H1 (cell line): Measurements from ENCODE around the gene DCLK1.

Source experiments
- EZH2 ChIP-seq: fragments of 200-600 bp; sonication (generic); IDR thresholded peaks from 2 replicates; pipeline ENCODE4 v1.7.1; 2012; ENCODE audit warnings: low read depth, mild to moderate bottlenecking, moderate library complexity, low read length, inconsistent platforms; ENCODE audit not compliant: severe bottlenecking
- POLR2A ChIP-seq, 2 experiments: IDR thresholded peaks; 1 replicate in 1 of 2; 2 replicates in 1 of 2; pipeline ENCODE4 v1.6.1; 2011; ENCODE audit warnings: low read depth in 2 of 2, low read length in 2 of 2, mild to moderate bottlenecking in 2 of 2; ENCODE audit errors: control extremely low read depth in 1 of 2
- TBP ChIP-seq: IDR thresholded peaks from 2 replicates; pipeline ENCODE4 v1.6.1; 2011; ENCODE audit warnings: low read depth, low read length, improper control_type of control experiment
- YY1 ChIP-seq: IDR thresholded peaks from 2 replicates; pipeline ENCODE4 v1.6.1; 2011; ENCODE audit warnings: low read depth, mild to moderate bottlenecking, low read length
- TF ChIP-seq, protein P1 (sequence below), 3 experiments: IDR thresholded peaks; 1 replicate in 2 of 3; 2 replicates in 1 of 3; pipeline versions ENCODE4 v1.5.1 to v1.6.1; 2011; ENCODE audit warnings: low read length in 3 of 3, mild to moderate bottlenecking in 3 of 3, inconsistent platforms in 2 of 3, low read depth in 1 of 3, moderate library complexity in 1 of 3; ENCODE audit not compliant: insufficient read depth in 1 of 3; ENCODE audit errors: control extremely low read depth in 1 of 3

DNA sequence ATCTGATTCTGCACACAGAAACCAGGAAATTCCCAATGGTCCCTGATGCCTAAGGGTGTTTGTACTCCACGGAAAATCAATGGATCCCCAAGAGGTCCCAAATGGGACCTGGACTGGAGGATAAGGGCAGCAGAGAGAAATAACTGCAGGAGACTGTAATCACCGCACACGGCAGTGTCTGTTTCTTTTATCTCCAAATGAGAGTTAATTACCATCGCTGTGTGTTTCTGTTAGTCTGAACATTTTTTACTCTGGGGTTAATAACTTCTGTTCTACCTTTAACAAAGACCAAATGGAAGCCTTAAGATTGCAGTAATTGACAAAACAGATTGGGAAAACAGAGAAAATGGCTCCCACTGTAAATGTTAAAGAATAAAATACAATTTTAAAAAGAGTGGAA is 320.9 kb downstream of the DCLK1 start:
- no peak for TF ChIP-seq POLR2A (IDR thresholded peaks at IDR 0.05; ENCODE audit: control extremely low read depth in 1 of 2, low read depth in 2 of 2, low read length in 2 of 2)
- TF ChIP-seq, protein P1, sequence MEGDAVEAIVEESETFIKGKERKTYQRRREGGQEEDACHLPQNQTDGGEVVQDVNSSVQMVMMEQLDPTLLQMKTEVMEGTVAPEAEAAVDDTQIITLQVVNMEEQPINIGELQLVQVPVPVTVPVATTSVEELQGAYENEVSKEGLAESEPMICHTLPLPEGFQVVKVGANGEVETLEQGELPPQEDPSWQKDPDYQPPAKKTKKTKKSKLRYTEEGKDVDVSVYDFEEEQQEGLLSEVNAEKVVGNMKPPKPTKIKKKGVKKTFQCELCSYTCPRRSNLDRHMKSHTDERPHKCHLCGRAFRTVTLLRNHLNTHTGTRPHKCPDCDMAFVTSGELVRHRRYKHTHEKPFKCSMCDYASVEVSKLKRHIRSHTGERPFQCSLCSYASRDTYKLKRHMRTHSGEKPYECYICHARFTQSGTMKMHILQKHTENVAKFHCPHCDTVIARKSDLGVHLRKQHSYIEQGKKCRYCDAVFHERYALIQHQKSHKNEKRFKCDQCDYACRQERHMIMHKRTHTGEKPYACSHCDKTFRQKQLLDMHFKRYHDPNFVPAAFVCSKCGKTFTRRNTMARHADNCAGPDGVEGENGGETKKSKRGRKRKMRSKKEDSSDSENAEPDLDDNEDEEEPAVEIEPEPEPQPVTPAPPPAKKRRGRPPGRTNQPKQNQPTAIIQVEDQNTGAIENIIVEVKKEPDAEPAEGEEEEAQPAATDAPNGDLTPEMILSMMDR (IDR thresholded peaks at IDR 0.05; ENCODE audit: control extremely low read depth in 1 of 3, insufficient read depth in 1 of 3, low read depth in 1 of 3, low read length in 3 of 3) = no peak
- TF ChIP-seq TBP = no peak
- no peak for TF ChIP-seq YY1
- TF ChIP-seq EZH2 = no peak
